ACHN (cell line): ENCODE results near the gene PTPRG.

Experiments used
- DNase-seq: peaks from one replicate; pipeline ENCODE4 v3.0.0-alpha.2; 2015
- in situ Hi-C: cut with HindIII; loops from 2 replicates; pipeline ENCODE4 v1.10.0; 2017; ENCODE audit warnings: low sequenced_read_pairs, low pct_ligation_motif_present, low pct_unique_long_range_greater_than_20kb

PTPRG gene

DNA sequence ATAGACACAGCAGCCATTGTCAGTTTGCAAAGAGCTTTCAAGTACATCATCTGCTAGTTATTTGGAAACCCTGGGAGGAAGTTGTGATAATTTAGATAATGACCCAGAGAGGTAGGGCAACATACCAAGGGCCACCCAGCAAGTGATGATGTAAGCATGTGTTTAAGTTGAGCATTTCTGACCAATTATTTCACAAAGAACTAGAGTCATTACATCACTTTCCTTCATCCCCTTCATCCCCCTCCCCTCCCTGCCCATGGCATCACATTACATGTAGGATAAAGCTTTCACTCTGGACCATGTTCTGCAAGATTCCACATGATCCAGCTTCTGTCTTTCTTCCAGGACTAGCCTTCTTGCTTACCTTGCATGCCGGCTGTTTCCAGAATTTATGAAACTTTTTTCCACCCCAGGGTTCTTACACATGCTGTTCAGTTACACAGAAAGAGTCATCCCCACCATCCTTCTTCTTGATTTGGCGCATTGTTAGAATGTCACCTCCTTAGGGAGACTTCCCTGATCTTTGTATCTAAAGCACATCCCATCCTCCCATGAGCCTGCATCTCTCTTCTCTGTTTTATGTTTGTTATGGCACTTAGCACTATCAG is 71.3 kb downstream of the PTPRG start:
- in situ Hi-C loops = no loop called here
- no peak for DNase-seq

DNA sequence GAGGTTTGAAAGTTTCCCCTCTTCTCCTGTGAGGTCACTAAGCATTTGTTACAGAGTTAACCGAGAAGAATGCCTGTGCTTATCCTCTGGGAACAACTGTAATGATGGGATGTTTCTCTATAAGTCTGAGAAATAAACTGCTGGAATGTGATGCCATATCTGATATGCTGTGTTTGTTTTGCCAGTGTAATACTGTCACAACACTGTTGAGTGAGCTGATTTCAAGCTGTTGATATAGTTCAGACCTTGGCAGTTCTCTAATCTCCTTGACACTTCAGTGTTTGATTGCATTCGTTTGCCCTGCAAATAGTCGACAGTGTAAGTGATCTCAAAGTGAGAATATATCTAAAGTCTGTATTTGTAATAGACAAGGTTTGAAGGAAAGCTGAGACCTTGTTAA is 73.3 kb downstream of the PTPRG start:
- DNase-seq = no peak
- in situ Hi-C loops = no loop called here

- in situ Hi-C loops = no loop called here
- DNase-seq = peak; percentile 45
Observed at GRCh38 chr3:61637088-61638051, 76.0 kb downstream of the PTPRG start.

DNA sequence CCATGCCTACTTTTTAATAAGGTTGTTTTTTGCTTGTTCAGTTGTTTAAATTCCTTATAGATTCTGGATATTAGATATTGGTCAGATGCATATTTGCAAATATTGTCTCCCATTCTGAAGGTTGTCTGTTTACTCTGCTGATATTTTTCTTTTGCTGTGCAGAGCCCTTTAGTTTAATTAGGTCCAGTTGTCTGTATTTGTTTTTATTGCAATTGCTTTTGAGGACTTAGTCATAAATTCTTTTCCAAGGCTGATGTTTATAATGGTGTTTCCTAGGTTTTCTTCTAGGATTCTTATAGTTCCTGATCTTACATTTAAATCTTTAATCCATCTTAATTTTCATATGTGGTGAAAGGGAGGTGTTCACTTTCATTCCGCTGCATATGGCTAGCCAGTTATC is 77.4 kb downstream of the PTPRG start:
- in situ Hi-C loops = no loop called here
- DNase-seq = no peak

DNA sequence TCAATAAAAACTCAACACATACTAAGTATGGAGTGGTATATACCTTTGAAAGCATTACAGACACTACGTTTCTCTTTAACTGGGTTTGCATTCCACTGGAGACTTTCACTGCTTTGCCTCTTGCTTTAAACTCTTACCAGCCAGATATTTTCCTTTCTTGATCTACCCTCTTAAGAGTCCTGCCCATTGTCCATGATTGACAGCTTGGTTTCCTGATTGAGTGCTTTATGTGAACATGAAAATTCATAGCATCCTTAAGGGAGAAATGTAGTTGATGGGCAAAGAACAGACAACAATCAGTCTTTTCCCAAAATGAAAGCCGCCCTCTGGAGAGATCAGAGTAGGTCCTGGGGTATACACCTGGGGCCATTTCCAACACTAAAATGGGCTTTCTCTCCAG is 78.6 kb downstream of the PTPRG start:
- DNase-seq = no peak
- in situ Hi-C loops = no loop called here

DNA sequence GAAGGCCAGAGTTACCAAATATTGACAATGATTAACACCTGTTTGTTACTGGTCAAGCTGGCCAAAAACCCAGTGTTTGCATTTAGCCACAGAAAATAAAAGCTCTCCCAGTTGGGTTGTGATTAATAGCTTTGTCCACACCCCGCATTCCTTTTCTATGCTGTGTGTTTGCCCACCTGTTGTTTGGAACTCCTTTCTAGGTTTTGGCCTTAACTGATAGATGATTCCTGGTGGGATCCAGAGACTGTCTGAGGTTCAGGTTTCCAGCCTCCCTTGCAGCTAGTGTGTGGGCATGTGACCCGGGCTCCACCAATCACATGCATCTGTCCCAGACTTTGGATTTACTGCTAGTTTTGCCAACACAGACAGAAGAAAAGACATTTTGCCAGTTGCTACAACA is 83.8 kb downstream of the PTPRG start:
- DNase-seq = no peak
- in situ Hi-C loops = no loop called here

DNA sequence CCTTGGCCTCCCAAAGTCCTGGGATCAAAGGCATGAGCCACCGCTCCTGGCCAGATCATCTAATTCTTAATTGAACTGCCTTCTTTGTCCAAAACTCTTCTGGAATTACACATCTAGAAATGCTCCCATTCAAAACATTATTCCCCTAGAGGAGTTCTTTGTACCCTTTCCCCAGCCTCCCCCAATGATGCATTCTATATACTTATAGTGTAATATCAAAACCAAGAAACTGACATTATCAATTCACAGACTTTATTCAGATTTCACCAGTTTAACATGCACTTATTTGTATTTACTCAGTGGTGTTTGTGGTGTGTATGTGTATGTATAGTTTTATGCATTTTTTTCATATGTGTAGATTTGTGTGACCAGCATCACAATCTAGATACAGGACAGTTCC is 85.0 kb downstream of the PTPRG start:
- in situ Hi-C loops = no loop called here
- no peak for DNase-seq

DNA sequence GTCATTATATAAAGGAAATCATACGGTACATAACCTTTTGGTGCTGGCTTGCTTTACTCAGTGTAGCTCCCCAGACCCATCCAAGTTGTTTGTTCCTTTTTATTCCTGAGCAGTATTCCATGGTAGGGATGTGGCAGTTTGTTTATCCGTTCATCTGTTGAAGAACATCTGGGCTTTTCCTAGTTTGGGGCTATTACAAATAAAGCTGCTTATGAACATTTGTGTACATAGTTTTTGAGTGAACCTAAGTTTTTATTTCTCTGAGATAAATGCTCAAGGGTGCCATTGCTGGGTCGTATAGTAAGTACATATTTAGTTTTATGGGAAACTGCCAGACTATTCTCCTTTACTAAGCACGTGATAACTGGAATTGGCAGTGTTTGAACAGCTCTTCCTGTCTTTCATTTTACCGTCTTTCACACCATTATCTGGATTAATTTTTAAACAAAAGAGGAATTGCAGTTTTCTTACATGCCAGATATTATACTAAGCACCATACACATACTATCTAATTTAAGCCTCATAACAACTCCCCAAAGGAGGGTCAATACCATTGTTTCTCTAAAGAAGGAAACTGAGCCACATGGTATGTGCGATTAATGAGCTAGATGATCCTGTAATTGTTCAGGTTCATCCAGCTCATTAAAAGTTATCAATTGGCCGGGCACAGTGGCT is 85.6 kb downstream of the PTPRG start:
- no peak for DNase-seq
- in situ Hi-C loops = no loop called here

GRCh38 chr3:61648481-61648880 is 87.1 kb downstream of the PTPRG start:
- in situ Hi-C loops = no loop called here

DNA sequence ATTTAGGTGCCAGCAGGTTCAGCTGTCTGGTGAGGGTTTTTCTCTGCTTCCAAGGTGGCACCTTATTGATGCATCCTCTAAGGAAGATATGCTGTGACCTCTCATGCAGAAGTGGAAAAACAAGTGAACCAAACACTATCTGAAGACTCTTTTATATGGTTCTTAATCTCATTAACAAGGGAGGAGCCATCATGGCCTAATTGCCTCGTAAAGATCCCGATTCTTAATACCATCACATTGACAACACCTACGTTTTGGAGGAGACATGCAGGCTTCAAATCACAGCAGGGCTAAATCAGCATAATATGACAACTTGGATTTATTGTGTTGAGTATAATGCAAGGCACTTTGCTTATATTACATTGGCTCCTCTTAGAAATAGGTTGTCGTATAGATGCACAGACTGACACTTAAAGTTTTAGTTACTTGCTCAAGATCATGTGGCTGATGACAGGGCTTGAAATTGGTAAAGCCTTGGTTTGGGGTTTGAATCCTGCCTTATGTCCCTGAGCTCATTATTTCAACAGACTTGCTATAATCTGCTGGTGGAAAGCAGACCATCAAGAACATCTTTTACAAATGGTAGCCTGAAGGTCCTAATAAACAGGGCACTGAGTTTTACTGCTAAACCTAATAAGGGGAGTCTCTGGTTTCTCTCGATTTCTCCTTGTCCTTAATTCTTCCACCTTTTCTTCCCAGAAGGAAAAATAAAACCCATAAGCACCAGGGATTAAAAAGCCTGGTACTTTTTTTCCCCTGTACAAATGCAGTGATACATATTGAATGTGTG is 88.2 kb downstream of the PTPRG start:
- in situ Hi-C loops = no loop called here

More at GRCh38 chr3:61648481-61648880, 87.1 kb downstream of the PTPRG start:
- no peak for DNase-seq

GRCh38 chr3:61650276-61650675 is 88.9 kb downstream of the PTPRG start:
- peak; percentile 58 for DNase-seq
- in situ Hi-C loops = no loop called here

More for the DNA sequence above, 88.2 kb downstream of the PTPRG start:
- no peak for DNase-seq

- in situ Hi-C loops = no loop called here
- DNase-seq = no peak
Observed at GRCh38 chr3:61650719-61651410, 89.5 kb downstream of the PTPRG start.

GRCh38 chr3:61657689-61658088 is 96.3 kb downstream of the PTPRG start:
- DNase-seq = no peak
- in situ Hi-C loops = no loop called here

- in situ Hi-C loops = no loop called here
- DNase-seq = no peak
Observed at GRCh38 chr3:61662861-61663260, 101.5 kb downstream of the PTPRG start.

- no peak for DNase-seq
- in situ Hi-C loops = no loop called here
Observed at GRCh38 chr3:61663356-61664104, 102.2 kb downstream of the PTPRG start.

- peak; percentile 88 for DNase-seq
- in situ Hi-C loops = no loop called here
Observed at GRCh38 chr3:61664105-61664482, 102.7 kb downstream of the PTPRG start.

GRCh38 chr3:61665121-61665520 is 103.8 kb downstream of the PTPRG start:
- no peak for DNase-seq
- in situ Hi-C loops = no loop called here

DNA sequence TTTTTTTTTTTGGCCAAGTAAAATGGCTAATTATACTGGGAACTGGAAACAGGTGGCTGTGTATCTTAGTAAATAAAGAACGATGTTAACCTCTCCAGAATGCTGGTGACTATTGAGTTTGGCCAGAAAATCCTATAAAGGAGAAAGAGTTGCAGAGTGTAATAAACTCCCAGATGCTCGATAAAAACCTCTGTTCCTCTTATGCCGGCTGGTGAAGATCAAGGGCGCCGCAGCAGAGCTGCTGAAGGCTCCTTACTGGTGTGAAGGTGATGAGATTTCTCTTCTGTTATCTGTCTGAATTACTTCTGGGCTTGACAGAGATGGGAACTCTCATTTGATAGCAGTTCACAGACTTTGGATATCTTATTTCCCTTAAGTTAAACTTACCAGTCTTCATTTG is 104.6 kb downstream of the PTPRG start:
- no peak for DNase-seq
- in situ Hi-C loops = no loop called here
